ENCODE data around the gene FNIP2. TPM values are rescaled to one million over a fixed set of nuclear protein-coding genes. Genes with fewer than 3 reads are reported as not detected.
A peak's percentile ranks its signal among the peaks of the same experiment; 100 is the strongest.

FNIP2 gene
- total and polyA plus RNA-seq, 10 of the 15 experiments (the other 5 are each of a cell fraction or from before 2014, with no cell fraction given): 0.03 to 0.38 (median 0.15) TPM

- TF ChIP-seq ZNF687 (IDR thresholded peaks at IDR 0.05) (peak; percentile 24; the same call in 1 of the 2 replicates), ZNF217 (IDR thresholded peaks at IDR 0.05) (peak; percentile 65; the same call in 1 of the 2 replicates), ETV6 (conservative IDR thresholded peaks at IDR 0.05 in 1 of 2, IDR thresholded peaks at IDR 0.05 in 1 of 2; ENCODE audit: borderline replicate concordance in 1 of 2, low read depth in 1 of 2) (no peak), JUNB (IDR thresholded peaks at IDR 0.05) (peak; percentile 47; the same call in 1 of the 2 replicates), SKIL (IDR thresholded peaks at IDR 0.05; ENCODE audit: low read depth, poor library complexity, severe bottlenecking) (peak; percentile 61), MYB (IDR thresholded peaks at IDR 0.05; ENCODE audit: borderline replicate concordance, low read depth, low read length) (peak; percentile 73; the same call in 1 of the 2 replicates), FOXM1 (IDR thresholded peaks at IDR 0.05; ENCODE audit: low read depth, low read length) (no peak; the same call in 1 of the 2 replicates), MLLT1 (IDR thresholded peaks at IDR 0.05) (peak; percentile 81), RELB (IDR thresholded peaks at IDR 0.05; ENCODE audit: low read depth) (peak; percentile 79), IRF4 (IDR thresholded peaks at IDR 0.05; ENCODE audit: low read depth, low read length) (peak; percentile 76), CHD2 (IDR thresholded peaks at IDR 0.05; ENCODE audit: borderline replicate concordance, low read depth, low read length) (peak; percentile 67; the same call in 1 of the 2 replicates), BHLHE40 (IDR thresholded peaks at IDR 0.05; ENCODE audit: borderline replicate concordance in 1 of 2, low read depth in 2 of 2, low read length in 1 of 2) (peak; percentile 93), IKZF1 (conservative IDR thresholded peaks at IDR 0.05) (peak; percentile 65), TBL1XR1 (IDR thresholded peaks at IDR 0.05; ENCODE audit: low read depth, low read length) (0 out of 2 replicates have a peak, but pooled peaks have one; percentile 29), PAX5 (IDR thresholded peaks at IDR 0.05; ENCODE audit: borderline replicate concordance, low read depth, low read length) (0 out of 2 replicates have a peak, but pooled peaks have one; percentile 10), CEBPB (IDR thresholded peaks at IDR 0.05; ENCODE audit: borderline replicate concordance in 1 of 2, low read depth in 2 of 2, low read length in 2 of 2) (0 out of 4 replicates have a peak, but pooled peaks of 1 of the 2 experiments have one; percentile 28)
These were observed 41.0 kb downstream of the FNIP2 start (continued) for GRCh38 chr4:158809611-158810486.

All from GM12878 (cell line).